ENCODE measurements around the gene NAA80.

Gene NAA80

GRCh38 chr3:50298836-50299637, at the start of gene NAA80, which contains the start of gene HYAL3:
NAA80 (minus strand) TSS chr3:50299405; CDS start chr3:50297463, 1,942 bp downstream.
HYAL3 (minus strand) TSS chr3:50299405; CDS start chr3:50295602, 3,803 bp downstream.
- DNase-seq: peak; percentile 100

- peak; percentile 87 for DNase-seq
Measured at GRCh38 chr3:50347187-50347813, 48.1 kb upstream of the NAA80 start.

- DNase-seq: peak; percentile 81
Measured at GRCh38 chr3:50345586-50346234, 46.5 kb upstream of the NAA80 start, which contains the start of gene ZMYND10. ZMYND10 (minus strand) TSS chr3:50345732; CDS start chr3:50345579, 153 bp downstream.

GRCh38 chr3:50345008-50345407, 45.8 kb upstream of the NAA80 start:
- DNase-seq: no peak

GRCh38 chr3:50342813-50343633, 43.8 kb upstream of the NAA80 start:
- no peak for DNase-seq

- DNase-seq: no peak
Measured at GRCh38 chr3:50341996-50342650, 42.9 kb upstream of the NAA80 start.

GRCh38 chr3:50341537-50341936, 42.3 kb upstream of the NAA80 start:
- DNase-seq: no peak

GRCh38 chr3:50340448-50341329, 41.5 kb upstream of the NAA80 start, which contains the start of gene RASSF1:
RASSF1 (minus strand) TSS chr3:50340836; CDS start chr3:50340805, 31 bp downstream.
- peak; percentile 76 for DNase-seq

GRCh38 chr3:50340147-50340447, 40.9 kb upstream of the NAA80 start:
- DNase-seq: no peak

GRCh38 chr3:50339485-50340146, 40.4 kb upstream of the NAA80 start:
- no peak for DNase-seq

- no peak for DNase-seq
Measured at GRCh38 chr3:50338965-50339364, 39.8 kb upstream of the NAA80 start.

- peak; percentile 95 for DNase-seq
Measured at GRCh38 chr3:50337175-50337861, 38.1 kb upstream of the NAA80 start.

GRCh38 chr3:50336452-50337174, 37.4 kb upstream of the NAA80 start:
- DNase-seq: no peak

- DNase-seq: no peak
Measured at GRCh38 chr3:50334339-50335075, 35.3 kb upstream of the NAA80 start.

- no peak for DNase-seq
Measured at GRCh38 chr3:50333744-50334328, 34.6 kb upstream of the NAA80 start.

GRCh38 chr3:50331364-50331907, 32.2 kb upstream of the NAA80 start:
- DNase-seq: no peak

GRCh38 chr3:50330330-50330729, 31.1 kb upstream of the NAA80 start:
- DNase-seq: no peak
